SK-N-SH treated with all-trans-retinoic acid at 6 μM for 48 hours (cell line): ENCODE measurements around the gene SELPLG.

Source experiments
- ARNTL ChIP-seq: fragments of 450-650 bp; formaldehyde crosslinking; IDR thresholded peaks from 2 replicates; pipeline ENCODE4 v1.5.0; 2020; ENCODE audit warnings: low read depth, mild to moderate bottlenecking, moderate library complexity, borderline replicate concordance
- OSR1 ChIP-seq: fragments of 250-450 bp; sonication (Bioruptor Pico); IDR thresholded peaks from 2 replicates; pipeline ENCODE4 v1.8.0; 2022; ENCODE audit warnings: moderate library complexity, mild to moderate bottlenecking, inconsistent platforms
- PATZ1 ChIP-seq: fragments of 250-450 bp; sonication (Bioruptor Pico); IDR thresholded peaks from 2 replicates; pipeline ENCODE4 v1.8.0; 2020; ENCODE audit warnings: mild to moderate bottlenecking, moderate library complexity, borderline replicate concordance
- POU6F1 ChIP-seq: fragments of 250-450 bp; sonication (Bioruptor Pico); IDR thresholded peaks from 2 replicates; pipeline ENCODE4 v1.8.0; 2021; ENCODE audit warnings: low read depth, mild to moderate bottlenecking, moderate library complexity, borderline replicate concordance
- RARB ChIP-seq: fragments of 250-450 bp; sonication (Bioruptor Pico); IDR thresholded peaks from 2 replicates; pipeline ENCODE4 v1.8.0; 2021; ENCODE audit warnings: mild to moderate bottlenecking, moderate library complexity
- TOX ChIP-seq: fragments of 250-450 bp; sonication (Bioruptor Pico); IDR thresholded peaks from 2 replicates; pipeline ENCODE4 v1.8.0; 2021; ENCODE audit warnings: mild to moderate bottlenecking, moderate library complexity, borderline replicate concordance
- TSHZ2 ChIP-seq: fragments of 250-450 bp; sonication (Bioruptor Pico); IDR thresholded peaks from 2 replicates; pipeline ENCODE4 v1.5.0; 2020; ENCODE audit warnings: mild to moderate bottlenecking, moderate library complexity
- ZC3H10 ChIP-seq: fragments of 250-450 bp; sonication (Bioruptor Pico); IDR thresholded peaks from 2 replicates; pipeline ENCODE4 v1.5.1; 2021; ENCODE audit warnings: mild to moderate bottlenecking, moderate library complexity
- ZFP3 ChIP-seq: fragments of 250-450 bp; sonication (Bioruptor Pico); IDR thresholded peaks from 2 replicates; pipeline ENCODE4 v1.5.0; 2020; ENCODE audit warnings: mild to moderate bottlenecking, moderate library complexity

- TF ChIP-seq PATZ1 (CRISPR knock-in tag) = no peak
- TF ChIP-seq TOX = no peak
- no peak for TF ChIP-seq ZFP3 (CRISPR knock-in tag)
- TF ChIP-seq ARNTL = no peak
- no peak for TF ChIP-seq RARB (CRISPR knock-in tag)
- TF ChIP-seq TSHZ2 (CRISPR knock-in tag) = no peak
- TF ChIP-seq POU6F1 = no peak; the same call in 1 of the 2 replicates
- no peak for TF ChIP-seq OSR1 (CRISPR knock-in tag)
- no peak for TF ChIP-seq ZC3H10
Observed at GRCh38 chr12:108611884-108612415, 21.7 kb downstream of the SELPLG start.
